ENCODE measurements around the gene ALDH1A2.

ALDH1A2 gene

GRCh38 chr15:57961919-57962318 is 103.6 kb downstream of the ALDH1A2 start:
- Histone ChIP-seq H3K27ac (ENCODE audit: low read depth, low read length) (no peak overlapping the region), H3K79me1 (ENCODE audit: low read length) (no peaks in the 10 kb centered on the region), H2BK5ac (ENCODE audit: low read length) (no peak overlapping the region), H3K79me2 (ENCODE audit: control insufficient read depth, insufficient read depth, low read length) (no peaks in the 10 kb centered on the region), H3K27me3 (ENCODE audit: insufficient read depth, low read length, poor library complexity) (no peaks in the 10 kb centered on the region), H3K4me1 (ENCODE audit: control insufficient read depth, low read depth, low read length) (no peaks in the 10 kb centered on the region), H2AK5ac (ENCODE audit: low read length) (no peak overlapping the region), H2BK120ac (ENCODE audit: low read depth, low read length) (no peak overlapping the region), H3K4ac (ENCODE audit: low read depth, low read length) (no peak overlapping the region), H2BK15ac (replicated peaks; ENCODE audit: low read depth) (no peak overlapping the region), H4K8ac (ENCODE audit: low read depth, low read length) (no peak overlapping the region), H3K23ac (ENCODE audit: low read length) (no peak overlapping the region), H4K5ac (ENCODE audit: low read length) (no peak overlapping the region), H3K9ac (ENCODE audit: low read length) (no peak overlapping the region), H3K36me3 (ENCODE audit: control insufficient read depth, insufficient read depth, low read length) (no peaks in the 10 kb centered on the region), H3K4me2 (ENCODE audit: low read length) (no peak overlapping the region), H3K18ac (ENCODE audit: low read length) (no peak overlapping the region), H3K4me3 (ENCODE audit: low read length) (no peak overlapping the region), H3K56ac (ENCODE audit: low read length) (no peak overlapping the region)
- no peak for DNase-seq
- WGBS (ENCODE audit: extremely low coverage, insufficient coverage, low lambda C conversion rate): no CpG with 5 or more reads among the region's 4 CpGs

GRCh38 chr15:57957113-57957512 is 108.4 kb downstream of the ALDH1A2 start:
- Histone ChIP-seq H3K36me3 (ENCODE audit: control insufficient read depth, insufficient read depth, low read length) (no peaks in the 10 kb centered on the region), H2BK5ac (ENCODE audit: low read length) (no peak overlapping the region), H3K79me2 (ENCODE audit: control insufficient read depth, insufficient read depth, low read length) (no peaks in the 10 kb centered on the region), H3K79me1 (ENCODE audit: low read length) (no peaks in the 10 kb centered on the region), H2AK5ac (ENCODE audit: low read length) (no peak overlapping the region), H3K4me3 (ENCODE audit: low read length) (no peak overlapping the region), H3K4me1 (ENCODE audit: control insufficient read depth, low read depth, low read length) (no peaks in the 10 kb centered on the region), H3K9ac (ENCODE audit: low read length) (no peak overlapping the region), H3K27me3 (ENCODE audit: insufficient read depth, low read length, poor library complexity) (no peaks in the 10 kb centered on the region), H3K4ac (ENCODE audit: low read depth, low read length) (no peak overlapping the region), H4K8ac (ENCODE audit: low read depth, low read length) (no peak overlapping the region), H3K56ac (ENCODE audit: low read length) (no peak overlapping the region), H4K5ac (ENCODE audit: low read length) (no peak overlapping the region), H3K23ac (ENCODE audit: low read length) (no peak overlapping the region), H3K27ac (ENCODE audit: low read depth, low read length) (no peak overlapping the region), H3K4me2 (ENCODE audit: low read length) (no peak overlapping the region), H3K18ac (ENCODE audit: low read length) (no peak overlapping the region), H2BK120ac (ENCODE audit: low read depth, low read length) (no peak overlapping the region), H2BK15ac (replicated peaks; ENCODE audit: low read depth) (no peak overlapping the region)
- DNase-seq: no peak
- whole genome bisulfite sequencing (ENCODE audit: extremely low coverage, insufficient coverage, low lambda C conversion rate): no CpG with 5 or more reads among the region's 5 CpGs

GRCh38 chr15:57953874-57954273 is 111.6 kb downstream of the ALDH1A2 start:
- WGBS (ENCODE audit: extremely low coverage, insufficient coverage, low lambda C conversion rate): no CpG with 5 or more reads among the region's 2 CpGs
- H4K8ac ChIP-seq (ENCODE audit: low read depth, low read length): no peak overlapping the region
- no peak overlapping the region for H2BK15ac ChIP-seq (replicated peaks; ENCODE audit: low read depth)
- H3K9ac ChIP-seq (ENCODE audit: low read length): no peak overlapping the region
- no peak overlapping the region for H3K4me2 ChIP-seq (ENCODE audit: low read length)
- H3K23ac ChIP-seq (ENCODE audit: low read length): no peak overlapping the region
- H2BK120ac ChIP-seq (ENCODE audit: low read depth, low read length): no peak overlapping the region
- no peak overlapping the region for H3K4me3 ChIP-seq (ENCODE audit: low read length)
- no peaks in the 10 kb centered on the region for H3K4me1 ChIP-seq (ENCODE audit: control insufficient read depth, low read depth, low read length)
- DNase-seq: no peak
- no peak overlapping the region for H3K56ac ChIP-seq (ENCODE audit: low read length)
- no peak overlapping the region for H3K27ac ChIP-seq (ENCODE audit: low read depth, low read length)
- no peak overlapping the region for H3K18ac ChIP-seq (ENCODE audit: low read length)
- H2BK5ac ChIP-seq (ENCODE audit: low read length): no peak overlapping the region
- H4K5ac ChIP-seq (ENCODE audit: low read length): no peak overlapping the region
- no peaks in the 10 kb centered on the region for H3K27me3 ChIP-seq (ENCODE audit: insufficient read depth, low read length, poor library complexity)
- H3K36me3 ChIP-seq (ENCODE audit: control insufficient read depth, insufficient read depth, low read length): no peaks in the 10 kb centered on the region
- H3K79me1 ChIP-seq (ENCODE audit: low read length): no peaks in the 10 kb centered on the region
- no peak overlapping the region for H2AK5ac ChIP-seq (ENCODE audit: low read length)
- H3K4ac ChIP-seq (ENCODE audit: low read depth, low read length): no peak overlapping the region
- H3K79me2 ChIP-seq (ENCODE audit: control insufficient read depth, insufficient read depth, low read length): no peaks in the 10 kb centered on the region

GRCh38 chr15:57951328-57951932 is 114.1 kb downstream of the ALDH1A2 start:
- Histone ChIP-seq H3K4me3 (ENCODE audit: low read length) (no peak overlapping the region), H3K56ac (ENCODE audit: low read length) (no peak overlapping the region), H2AK5ac (ENCODE audit: low read length) (no peak overlapping the region), H4K8ac (ENCODE audit: low read depth, low read length) (no peak overlapping the region), H3K36me3 (ENCODE audit: control insufficient read depth, insufficient read depth, low read length) (no peaks in the 10 kb centered on the region), H3K27ac (ENCODE audit: low read depth, low read length) (no peak overlapping the region), H3K9ac (ENCODE audit: low read length) (no peak overlapping the region), H3K79me1 (ENCODE audit: low read length) (no peaks in the 10 kb centered on the region), H3K4me2 (ENCODE audit: low read length) (no peak overlapping the region), H3K4ac (ENCODE audit: low read depth, low read length) (no peak overlapping the region), H2BK15ac (replicated peaks; ENCODE audit: low read depth) (no peak overlapping the region), H3K27me3 (ENCODE audit: insufficient read depth, low read length, poor library complexity) (no peaks in the 10 kb centered on the region), H3K23ac (ENCODE audit: low read length) (no peak overlapping the region), H3K18ac (ENCODE audit: low read length) (no peak overlapping the region), H2BK5ac (ENCODE audit: low read length) (no peak overlapping the region), H3K4me1 (ENCODE audit: control insufficient read depth, low read depth, low read length) (no peaks in the 10 kb centered on the region), H2BK120ac (ENCODE audit: low read depth, low read length) (no peak overlapping the region), H3K79me2 (ENCODE audit: control insufficient read depth, insufficient read depth, low read length) (no peaks in the 10 kb centered on the region), H4K5ac (ENCODE audit: low read length) (no peak overlapping the region)
- no peak for DNase-seq
- WGBS (ENCODE audit: extremely low coverage, insufficient coverage, low lambda C conversion rate): no CpG with 5 or more reads among the region's 7 CpGs

GRCh38 chr15:57950381-57950946 is 115.0 kb downstream of the ALDH1A2 start:
- H3K4me2 ChIP-seq (ENCODE audit: low read length): no peak overlapping the region
- no peak overlapping the region for H3K9ac ChIP-seq (ENCODE audit: low read length)
- no peak overlapping the region for H2BK15ac ChIP-seq (replicated peaks; ENCODE audit: low read depth)
- H3K56ac ChIP-seq (ENCODE audit: low read length): no peak overlapping the region
- no peak overlapping the region for H2BK120ac ChIP-seq (ENCODE audit: low read depth, low read length)
- H3K18ac ChIP-seq (ENCODE audit: low read length): no peak overlapping the region
- H2BK5ac ChIP-seq (ENCODE audit: low read length): no peak overlapping the region
- no peak overlapping the region for H4K8ac ChIP-seq (ENCODE audit: low read depth, low read length)
- no peaks in the 10 kb centered on the region for H3K79me2 ChIP-seq (ENCODE audit: control insufficient read depth, insufficient read depth, low read length)
- H3K4me1 ChIP-seq (ENCODE audit: control insufficient read depth, low read depth, low read length): no peaks in the 10 kb centered on the region
- no CpG with 5 or more reads among the region's 8 CpGs for WGBS (ENCODE audit: extremely low coverage, insufficient coverage, low lambda C conversion rate)
- H4K5ac ChIP-seq (ENCODE audit: low read length): no peak overlapping the region
- H3K36me3 ChIP-seq (ENCODE audit: control insufficient read depth, insufficient read depth, low read length): no peaks in the 10 kb centered on the region
- H3K27ac ChIP-seq (ENCODE audit: low read depth, low read length): no peak overlapping the region
- no peak overlapping the region for H3K4me3 ChIP-seq (ENCODE audit: low read length)
- no peaks in the 10 kb centered on the region for H3K79me1 ChIP-seq (ENCODE audit: low read length)
- H3K23ac ChIP-seq (ENCODE audit: low read length): no peak overlapping the region
- peak; percentile 69 for DNase-seq
- H3K27me3 ChIP-seq (ENCODE audit: insufficient read depth, low read length, poor library complexity): no peaks in the 10 kb centered on the region
- no peak overlapping the region for H3K4ac ChIP-seq (ENCODE audit: low read depth, low read length)
- H2AK5ac ChIP-seq (ENCODE audit: low read length): no peak overlapping the region

Data from mesendoderm (in vitro differentiated cells).